H9 (cell line): ENCODE results near the gene SNED1. TPM values are rescaled to one million over a fixed set of nuclear protein-coding genes. Genes with fewer than 3 reads are reported as not detected.

Source experiments
- DNase-seq: peaks from one replicate; pipeline ENCODE4 v3.0.0-alpha.2; 2017
- H2AFZ ChIP-seq: one replicate; pipeline ENCODE4 v1.6.1; 2013; ENCODE audit warnings: mild to moderate bottlenecking, low read length, control low read depth, moderate library complexity
- H2AK5ac ChIP-seq: 2 replicates; pipeline ENCODE4 v1.6.1; 2013; ENCODE audit warnings: low read length, control low read depth, mixed read lengths; ENCODE audit not compliant: insufficient read length
- H2BK120ac ChIP-seq: one replicate; pipeline ENCODE4 v1.6.1; 2013; ENCODE audit warnings: low read depth, mild to moderate bottlenecking, low read length, control low read depth, inconsistent platforms; ENCODE audit not compliant: poor library complexity, severe bottlenecking
- H2BK12ac ChIP-seq: 2 replicates; pipeline ENCODE4 v1.6.1; 2013; ENCODE audit warnings: low read length, control low read depth, mixed read lengths, low read depth; ENCODE audit not compliant: insufficient read length
- H2BK15ac ChIP-seq: 2 replicates; pipeline ENCODE4 v1.6.1; 2013; ENCODE audit warnings: low read depth, low read length, control low read depth
- H2BK20ac ChIP-seq: one replicate; pipeline ENCODE4 v1.6.1; 2013; ENCODE audit warnings: low read depth, mild to moderate bottlenecking, low read length, control low read depth, inconsistent platforms; ENCODE audit not compliant: poor library complexity, severe bottlenecking
- H2BK5ac ChIP-seq: 2 replicates; pipeline ENCODE4 v1.6.1; 2013; ENCODE audit warnings: low read length, control low read depth, mixed read lengths; ENCODE audit not compliant: insufficient read length
- H3K14ac ChIP-seq: 2 replicates; pipeline ENCODE4 v1.6.1; 2013; ENCODE audit warnings: low read length, control low read depth; ENCODE audit not compliant: insufficient read depth
- H3K18ac ChIP-seq: 2 replicates; pipeline ENCODE4 v1.6.1; 2013; ENCODE audit warnings: low read depth, mild to moderate bottlenecking, mixed read lengths, low read length, control low read depth; ENCODE audit not compliant: insufficient read length
- H3K23ac ChIP-seq: 2 replicates; pipeline ENCODE4 v1.6.1; 2013; ENCODE audit warnings: low read length, control low read depth, mixed read lengths, low read depth; ENCODE audit not compliant: insufficient read length
- H3K23me2 ChIP-seq: 2 replicates; pipeline ENCODE4 v1.6.1; 2013; ENCODE audit warnings: low read depth, mild to moderate bottlenecking, mixed read lengths, low read length, control low read depth; ENCODE audit not compliant: insufficient read length, poor library complexity, severe bottlenecking
- H3K27ac ChIP-seq: 2 replicates; pipeline ENCODE4 v1.5.1; 2013; ENCODE audit warnings: low read length, control low read depth, mixed read lengths, low read depth; ENCODE audit not compliant: insufficient read length
- H3K27me3 ChIP-seq: 2 replicates; pipeline ENCODE4 v1.6.1; 2013; ENCODE audit warnings: low read length, control low read depth, inconsistent platforms; ENCODE audit not compliant: insufficient read depth
- H3K4ac ChIP-seq: 2 replicates; pipeline ENCODE4 v1.6.1; 2013; ENCODE audit warnings: low read depth, mild to moderate bottlenecking, control low read depth, inconsistent platforms, low read length, moderate library complexity
- H3K4me1 ChIP-seq: 2 replicates; pipeline ENCODE4 v1.6.1; 2013; ENCODE audit warnings: low read length, control low read depth, inconsistent platforms; ENCODE audit not compliant: insufficient read depth
- H3K4me2 ChIP-seq: 2 replicates; pipeline ENCODE4 v1.6.1; 2013; ENCODE audit warnings: low read length, control low read depth, mixed read lengths; ENCODE audit not compliant: insufficient read length, insufficient read depth
- H3K56ac ChIP-seq: 2 replicates; pipeline ENCODE4 v1.6.1; 2013; ENCODE audit warnings: low read depth, mild to moderate bottlenecking, mixed read lengths, low read length, control low read depth; ENCODE audit not compliant: insufficient read length
- H3K79me1 ChIP-seq: 2 replicates; pipeline ENCODE4 v1.6.1; 2013; ENCODE audit warnings: low read depth, mild to moderate bottlenecking, moderate library complexity, low read length, control low read depth, inconsistent platforms; ENCODE audit not compliant: insufficient read depth, poor library complexity, severe bottlenecking
- H3K79me2 ChIP-seq: 2 replicates; pipeline ENCODE4 v1.6.1; 2013; ENCODE audit warnings: low read length, control low read depth, inconsistent platforms; ENCODE audit not compliant: insufficient read depth
- H3K9ac ChIP-seq: 2 replicates; pipeline ENCODE4 v1.6.1; 2013; ENCODE audit warnings: low read length, control low read depth, mixed read lengths; ENCODE audit not compliant: insufficient read length; ENCODE audit errors: extremely low read depth
- H3K9me3 ChIP-seq: one replicate; pipeline ENCODE4 v1.6.1; 2013; ENCODE audit warnings: low read depth, low read length, inconsistent platforms; ENCODE audit not compliant: control insufficient read depth
- H3T11ph ChIP-seq: one replicate; pipeline ENCODE4 v1.6.1; 2013; ENCODE audit warnings: mild to moderate bottlenecking, low read length, control low read depth, inconsistent platforms
- H4K20me1 ChIP-seq: one replicate; pipeline ENCODE4 v1.6.1; 2013; ENCODE audit not compliant: control insufficient read depth, insufficient read length, insufficient read depth
- H4K5ac ChIP-seq: 2 replicates; pipeline ENCODE4 v1.6.1; 2013; ENCODE audit warnings: low read depth, mild to moderate bottlenecking, mixed read lengths, low read length, control low read depth; ENCODE audit not compliant: insufficient read length
- H4K8ac ChIP-seq: replicated peaks from 2 replicates; pipeline ENCODE4 v1.6.1; 2013; ENCODE audit warnings: low read length, control low read depth, mixed read lengths, low read depth; ENCODE audit not compliant: insufficient read length
- H4K91ac ChIP-seq: 2 replicates; pipeline ENCODE4 v1.6.1; 2013; ENCODE audit warnings: low read depth, mild to moderate bottlenecking, moderate library complexity, mixed read lengths, low read length, control low read depth; ENCODE audit not compliant: insufficient read length
- H3K27ac Mint-ChIP-seq, 3 experiments: 2 replicates in 2 of 3; 3 replicates in 1 of 3; pipeline ENCODE4 v1.8.0; 2020 to 2021; ENCODE audit warnings: mixed read lengths in 3 of 3, mild to moderate bottlenecking in 1 of 3, moderate library complexity in 1 of 3
- H3K27me3 Mint-ChIP-seq: 2 replicates; pipeline ENCODE4 v1.8.0; 2021; ENCODE audit warnings: low read depth, mild to moderate bottlenecking, moderate library complexity, mixed read lengths
- H3K36me3 Mint-ChIP-seq, 3 experiments: 2 replicates in 2 of 3; 3 replicates in 1 of 3; pipeline ENCODE4 v1.8.0; 2020 to 2021; ENCODE audit warnings: low read depth in 3 of 3, mixed read lengths in 3 of 3; ENCODE audit not compliant: insufficient read depth in 1 of 3
- H3K4me1 Mint-ChIP-seq, 2 experiments: 2 replicates each; pipeline ENCODE4 v1.8.0; 2020; ENCODE audit warnings: mixed read lengths in 2 of 2
- H3K4me3 Mint-ChIP-seq, 2 experiments: 2 replicates in 1 of 2; 3 replicates in 1 of 2; pipeline ENCODE4 v1.8.0; 2020 to 2021; ENCODE audit warnings: mild to moderate bottlenecking in 2 of 2, mixed read lengths in 2 of 2, moderate library complexity in 1 of 2
- H3K9me3 Mint-ChIP-seq, 2 experiments: 2 replicates in 1 of 2; 3 replicates in 1 of 2; pipeline ENCODE4 v1.8.0; 2020; ENCODE audit warnings: mild to moderate bottlenecking in 2 of 2, mixed read lengths in 2 of 2, moderate library complexity in 1 of 2
- WGBS: extraction: QIAGEN DNeasy Blood & Tissue Kit; methylation state at CpG from one replicate; pipeline ENCODE4 v1.1.7; 2013; ENCODE audit warnings: missing lambda C conversion rate, low lambda C conversion rate, mixed read lengths; ENCODE audit not compliant: insufficient read length; ENCODE audit errors: extremely low coverage; 5-methylcytosine and 5-hydroxymethylcytosine counted together
- total RNA-seq: library from RNA; stranded (reverse); gene quantifications from 2 replicates; pipeline ENCODE4 v1.2.1, GENCODE V29; 2021
- TF ChIP-seq, protein P1 (sequence below): fragments of 200-600 bp; sonication (generic); conservative IDR thresholded peaks from 3 replicates; pipeline ENCODE4 v1.8.0; 2021; ENCODE audit warnings: antibody characterized with exemption, mild to moderate bottlenecking

The SNED1 gene
- total RNA-seq, 1 experiment from 2014 or later = 2.5 TPM

DNA sequence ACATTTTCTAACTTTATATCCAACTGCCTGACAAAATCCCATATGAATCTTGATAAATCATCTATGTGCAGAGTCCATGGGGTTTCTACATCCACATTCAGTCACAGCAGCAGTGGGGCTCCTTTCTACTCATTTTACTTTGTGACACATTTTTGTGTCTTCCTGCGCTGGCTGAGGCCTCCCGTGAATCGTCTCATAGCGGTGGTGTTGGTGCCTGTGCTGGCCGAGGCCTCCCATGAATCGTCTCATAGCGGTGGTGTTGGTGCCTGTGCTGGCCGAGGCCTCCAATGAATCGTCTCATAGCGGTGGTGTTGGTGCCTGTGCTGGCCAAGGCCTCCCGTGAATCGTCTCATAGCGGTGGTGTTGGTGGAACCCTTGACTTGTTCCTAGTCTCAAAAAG lies 17.0 kb downstream of the SNED1 start:
- H3K27ac Mint-ChIP-seq = no peak overlapping the region
- H3K4me3 Mint-ChIP-seq = no peak overlapping the region

More for the DNA sequence above, 17.0 kb downstream of the SNED1 start:
- Histone ChIP-seq H2BK15ac (no peak overlapping the region), H2BK5ac (no peak overlapping the region), H4K8ac (no peak overlapping the region), H4K20me1 (no peaks in the 10 kb centered on the region), H2BK120ac (no peak overlapping the region), H3K23ac (no peak overlapping the region), H3T11ph (no peak overlapping the region), H3K56ac (no peak overlapping the region), H4K91ac (no peak overlapping the region), H3K4me1 (no peaks in the 10 kb centered on the region), H3K79me2 (no peaks in the 10 kb centered on the region), H3K4ac (no peak overlapping the region), H3K23me2 (no peaks in the 10 kb centered on the region), H3K27ac (no peak overlapping the region), H3K4me2 (no peak overlapping the region), H2AK5ac (no peak overlapping the region), H3K27me3 (no peaks in the 10 kb centered on the region), H3K9ac (no peak overlapping the region), H3K14ac (no peak overlapping the region), H4K5ac (no peak overlapping the region), H3K18ac (no peak overlapping the region), H2AFZ (no peak overlapping the region), H3K9me3 (no peaks in the 10 kb centered on the region), H2BK20ac (no peak overlapping the region), H3K79me1 (no peaks in the 10 kb centered on the region), H2BK12ac (no peak overlapping the region)
- whole genome bisulfite sequencing = no CpG with 5 or more reads among the region's 13 CpGs
- no peaks in the 10 kb centered on the region for H3K36me3 Mint-ChIP-seq
- H3K9me3 Mint-ChIP-seq = no peaks in the 10 kb centered on the region
- no peak for DNase-seq
- TF ChIP-seq, protein P1, sequence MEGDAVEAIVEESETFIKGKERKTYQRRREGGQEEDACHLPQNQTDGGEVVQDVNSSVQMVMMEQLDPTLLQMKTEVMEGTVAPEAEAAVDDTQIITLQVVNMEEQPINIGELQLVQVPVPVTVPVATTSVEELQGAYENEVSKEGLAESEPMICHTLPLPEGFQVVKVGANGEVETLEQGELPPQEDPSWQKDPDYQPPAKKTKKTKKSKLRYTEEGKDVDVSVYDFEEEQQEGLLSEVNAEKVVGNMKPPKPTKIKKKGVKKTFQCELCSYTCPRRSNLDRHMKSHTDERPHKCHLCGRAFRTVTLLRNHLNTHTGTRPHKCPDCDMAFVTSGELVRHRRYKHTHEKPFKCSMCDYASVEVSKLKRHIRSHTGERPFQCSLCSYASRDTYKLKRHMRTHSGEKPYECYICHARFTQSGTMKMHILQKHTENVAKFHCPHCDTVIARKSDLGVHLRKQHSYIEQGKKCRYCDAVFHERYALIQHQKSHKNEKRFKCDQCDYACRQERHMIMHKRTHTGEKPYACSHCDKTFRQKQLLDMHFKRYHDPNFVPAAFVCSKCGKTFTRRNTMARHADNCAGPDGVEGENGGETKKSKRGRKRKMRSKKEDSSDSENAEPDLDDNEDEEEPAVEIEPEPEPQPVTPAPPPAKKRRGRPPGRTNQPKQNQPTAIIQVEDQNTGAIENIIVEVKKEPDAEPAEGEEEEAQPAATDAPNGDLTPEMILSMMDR = no peak
- peaks cover 2% of the 10 kb centered on the region; the same call in 1 of the 2 replicates for H3K27me3 Mint-ChIP-seq
- peaks cover 3 to 4% of the 10 kb centered on the region in 2 experiments for H3K4me1 Mint-ChIP-seq
